Stimulated activated CD8-positive, alpha-beta memory T cell treated with anti-CD3 and anti-CD28 coated beads, Interleukin-12 subunit alpha, Interleukin-12 subunit beta, amount 100 ng/mL, for 1 hour (primary cell): ENCODE data around the gene ELFN2.

Experiments
- DNase-seq: peaks from one replicate; pipeline ENCODE4 v3.0.0-alpha.2; 2020; ENCODE audit warnings: low read depth

ELFN2 gene

DNA sequence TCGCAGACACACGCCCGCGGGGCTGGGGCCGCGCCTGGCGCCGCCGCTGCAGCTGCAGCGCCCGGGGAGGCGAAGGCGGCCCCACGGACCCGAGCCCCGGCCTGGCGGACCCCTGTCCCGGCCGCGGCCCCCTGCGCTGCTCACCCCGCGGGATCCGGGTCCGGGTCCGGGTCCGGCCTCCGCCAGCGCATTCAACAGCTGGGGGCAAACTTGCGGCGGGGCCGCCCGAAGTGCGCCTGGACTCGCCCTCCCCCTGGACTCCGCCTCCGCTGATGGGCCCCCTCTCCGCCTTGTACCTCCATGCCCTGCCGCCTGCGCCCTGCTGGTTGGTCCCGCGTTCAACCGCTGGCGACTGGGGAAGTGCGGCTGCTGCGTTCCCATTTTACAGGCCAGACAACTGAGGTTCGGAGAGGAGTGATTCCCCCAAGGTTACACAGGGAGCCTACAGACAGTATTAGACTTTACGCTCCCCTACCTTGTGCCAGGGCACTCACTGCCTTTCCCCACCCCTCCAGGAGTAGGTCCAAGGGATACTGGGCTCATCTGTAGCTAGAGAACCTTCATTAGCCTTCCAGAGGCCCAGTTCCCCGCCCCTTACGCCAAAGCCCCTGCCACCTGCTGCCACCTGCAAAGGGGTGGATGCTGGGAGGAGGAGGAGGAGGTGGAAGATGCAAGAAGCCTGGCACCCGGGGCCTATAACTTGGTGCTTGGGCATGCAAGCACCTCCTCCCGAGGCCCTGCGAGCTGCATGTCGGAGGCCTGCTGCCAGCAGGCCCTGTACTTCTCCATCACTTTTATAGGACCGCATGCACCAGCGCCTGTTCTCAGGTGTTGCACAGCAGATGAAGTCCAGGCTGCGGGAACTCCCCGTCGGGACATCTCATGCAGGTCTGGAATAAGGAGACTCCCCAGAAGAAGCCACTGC lies 694 bp upstream of the ELFN2 start:
- DNase-seq: no peak

DNA sequence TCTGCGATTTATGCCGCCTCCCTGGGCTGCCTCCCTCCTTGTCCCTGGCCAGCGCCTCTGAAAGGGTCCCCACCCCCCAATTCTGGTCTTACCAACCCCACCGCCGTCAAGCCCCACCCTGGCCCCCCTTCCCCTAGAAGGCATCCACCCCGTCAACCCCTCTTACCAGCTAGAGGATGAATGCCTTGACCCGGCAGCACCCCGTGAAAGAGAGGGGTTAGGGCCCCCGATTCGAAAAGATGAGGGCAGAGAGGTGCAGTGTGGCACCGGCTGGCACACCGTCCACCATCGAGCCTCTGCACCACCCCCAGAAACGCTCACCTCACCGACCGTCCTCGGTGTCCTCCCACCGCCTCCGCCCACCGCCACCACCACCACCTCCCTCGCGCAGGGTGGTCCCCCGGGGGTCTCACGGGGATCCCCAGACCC lies 559 bp downstream of the ELFN2 start:
- DNase-seq: no peak

DNA sequence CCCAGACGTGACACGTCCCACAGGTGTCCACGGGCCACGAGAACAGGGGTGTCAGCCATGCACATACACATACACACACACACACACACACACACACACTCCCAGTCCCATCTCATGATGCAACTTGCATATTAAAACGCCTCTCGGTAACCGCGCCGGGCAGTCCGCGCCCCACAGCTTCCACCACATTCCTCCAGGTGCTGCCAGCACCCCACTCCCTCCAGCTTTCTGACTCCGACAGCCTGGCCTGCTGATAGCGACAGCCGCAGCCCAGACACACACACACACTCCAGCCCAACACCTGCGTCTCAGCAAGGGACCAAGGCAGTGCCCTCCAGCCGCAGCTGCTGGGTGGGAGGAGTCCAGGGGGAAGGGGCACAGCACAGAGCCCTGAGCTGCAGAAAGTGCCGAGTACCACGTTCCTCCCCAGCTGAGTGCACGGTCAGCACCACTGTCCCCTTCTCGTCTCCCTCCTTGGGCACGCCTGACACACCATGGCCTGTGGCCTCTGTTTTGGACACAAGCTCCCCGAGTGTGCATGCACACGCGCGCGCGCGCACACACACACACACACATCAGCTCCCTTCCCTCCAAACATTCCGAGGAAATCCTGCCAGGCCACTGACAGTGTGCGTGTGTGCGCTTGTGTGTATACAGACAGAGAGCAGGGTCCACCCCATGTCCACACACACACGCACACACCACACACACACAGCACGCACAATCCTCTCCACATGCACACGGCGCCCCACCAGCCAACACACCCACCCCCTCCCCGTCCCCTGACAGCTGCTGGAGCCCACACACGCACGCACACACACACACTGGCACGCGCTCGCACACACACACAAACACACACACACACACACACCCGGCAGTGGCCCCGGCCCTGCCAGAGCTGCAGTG lies 1.2 kb downstream of the ELFN2 start:
- DNase-seq: no peak

DNA sequence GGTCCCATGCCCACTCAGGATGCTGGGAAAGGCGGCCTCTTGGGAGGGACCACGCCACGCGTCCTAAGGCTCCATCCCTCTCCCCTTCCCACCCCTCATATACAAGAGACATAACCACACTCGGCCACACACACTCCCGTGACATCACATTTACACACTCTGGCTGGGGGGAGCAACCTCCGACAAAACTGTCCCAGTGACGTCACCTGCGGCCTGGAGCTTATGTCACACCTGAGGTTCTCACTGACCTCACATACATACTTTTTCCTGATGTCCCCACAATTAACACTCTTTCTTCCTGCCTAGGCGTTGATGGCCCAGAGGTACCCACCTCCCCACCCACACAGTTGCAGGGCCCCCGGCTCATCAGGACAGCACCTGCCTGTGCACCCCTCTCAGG lies 1.9 kb downstream of the ELFN2 start:
- no peak for DNase-seq

DNA sequence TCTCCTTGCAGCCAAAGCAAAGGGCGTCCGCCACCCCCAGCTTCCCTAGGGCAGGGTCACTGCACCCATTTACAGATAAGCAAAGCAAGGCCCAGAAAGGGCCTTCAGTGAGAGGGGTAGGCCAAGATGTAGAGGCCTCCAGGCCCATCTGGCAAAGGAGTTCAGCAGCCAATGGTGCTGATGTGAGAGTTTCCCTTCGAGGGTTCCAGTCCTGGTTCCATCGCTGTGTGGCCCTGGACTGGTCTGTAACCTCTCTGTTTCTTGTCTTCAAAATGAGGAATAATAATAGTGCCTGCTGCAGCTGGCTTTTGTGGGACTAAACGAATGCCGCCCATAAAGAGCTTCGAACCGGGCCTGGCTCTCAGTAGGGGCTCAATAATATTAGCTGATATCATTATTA lies 4.0 kb downstream of the ELFN2 start:
- no peak for DNase-seq

DNA sequence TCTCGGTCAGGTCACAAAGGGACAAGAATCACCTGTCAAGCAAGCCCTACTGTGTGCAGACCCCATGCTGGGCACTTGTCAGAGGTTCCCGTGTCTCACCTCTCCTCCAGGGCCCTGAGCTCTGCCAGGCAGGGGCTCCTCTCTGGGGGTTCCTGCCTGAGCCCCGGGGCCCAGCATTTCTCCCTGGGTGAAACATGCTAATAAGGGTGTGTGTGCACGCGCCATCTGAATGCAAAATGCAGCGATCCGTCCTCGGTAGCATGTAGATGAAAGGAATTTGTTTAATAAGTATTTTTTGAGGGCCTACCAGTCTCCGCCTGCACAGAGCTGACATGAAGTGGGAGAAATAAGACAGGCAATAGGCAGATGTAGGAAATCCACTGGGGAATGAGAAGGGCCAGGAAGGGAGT lies 5.8 kb downstream of the ELFN2 start:
- DNase-seq: no peak

DNA sequence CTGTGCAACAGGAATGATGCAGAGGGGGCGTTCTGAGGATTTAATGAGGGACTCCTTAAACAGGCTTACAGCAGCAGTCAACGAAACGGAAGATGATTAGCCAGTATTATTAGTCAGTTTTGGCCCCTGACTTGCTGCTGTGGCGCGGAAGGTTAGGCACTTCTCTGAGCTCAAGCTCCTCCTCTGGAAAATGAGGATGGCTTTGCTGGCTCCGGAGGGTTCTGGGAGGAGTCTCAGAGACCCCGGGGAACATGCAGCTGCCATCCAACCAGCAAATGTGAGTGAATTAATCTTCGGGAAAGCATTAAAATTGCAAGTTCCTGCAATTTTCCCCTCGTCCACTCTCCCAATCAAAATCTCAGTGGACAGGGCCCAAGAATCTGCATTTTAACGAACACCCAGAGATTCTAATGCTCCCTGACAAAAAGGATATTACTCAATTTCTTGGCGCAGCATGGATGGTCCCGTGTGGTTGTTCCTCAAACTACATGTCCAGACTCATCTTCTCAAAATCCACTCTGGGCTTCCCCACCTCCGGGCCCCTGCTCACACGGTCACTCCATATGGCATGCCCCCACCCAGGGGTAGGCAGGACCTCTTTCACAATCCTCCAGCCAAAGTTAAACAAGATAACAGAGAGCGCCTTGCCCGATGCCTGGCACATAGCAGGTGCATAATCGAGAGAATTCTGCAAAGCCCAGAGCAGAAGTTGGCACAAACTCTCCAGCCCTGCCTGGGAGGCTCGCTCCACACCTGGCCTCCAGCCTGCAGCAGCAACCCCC lies 6.4 kb downstream of the ELFN2 start:
- DNase-seq: no peak

DNA sequence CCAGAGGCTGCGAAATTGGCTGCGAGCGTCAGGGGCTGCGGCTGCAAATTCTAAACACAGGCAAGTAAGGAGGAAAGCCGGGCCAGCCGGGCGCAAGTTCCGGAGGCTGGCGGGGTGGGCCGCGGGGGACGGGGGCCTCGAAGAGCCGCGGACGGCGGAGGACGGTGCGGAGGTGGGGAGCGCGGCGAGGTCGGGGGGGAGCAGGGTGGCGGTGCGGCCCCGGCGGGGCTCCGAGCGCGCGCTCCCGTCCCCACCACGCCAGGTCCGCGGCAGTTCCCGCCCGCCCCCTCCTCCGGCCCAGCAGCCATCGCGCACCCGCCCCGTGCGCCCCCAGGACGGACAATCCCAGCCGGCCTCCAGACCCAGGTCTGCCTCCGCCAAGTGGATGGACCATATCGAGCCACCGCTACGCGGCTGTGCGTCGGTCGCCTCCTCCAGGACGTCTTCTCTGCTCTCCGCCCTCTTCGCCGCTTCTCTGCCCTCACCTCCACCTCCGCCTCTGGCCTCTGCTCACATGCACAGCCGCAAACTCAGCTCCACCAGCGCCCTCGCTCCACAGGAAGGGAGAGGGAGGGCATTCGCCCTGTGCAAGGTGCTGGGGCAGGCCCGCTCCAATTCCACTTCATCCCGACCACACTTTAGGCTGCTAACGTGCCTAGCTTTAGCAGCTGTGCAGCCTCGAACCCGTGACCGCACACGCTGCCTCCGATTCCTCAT lies 7.2 kb downstream of the ELFN2 start:
- no peak for DNase-seq

DNA sequence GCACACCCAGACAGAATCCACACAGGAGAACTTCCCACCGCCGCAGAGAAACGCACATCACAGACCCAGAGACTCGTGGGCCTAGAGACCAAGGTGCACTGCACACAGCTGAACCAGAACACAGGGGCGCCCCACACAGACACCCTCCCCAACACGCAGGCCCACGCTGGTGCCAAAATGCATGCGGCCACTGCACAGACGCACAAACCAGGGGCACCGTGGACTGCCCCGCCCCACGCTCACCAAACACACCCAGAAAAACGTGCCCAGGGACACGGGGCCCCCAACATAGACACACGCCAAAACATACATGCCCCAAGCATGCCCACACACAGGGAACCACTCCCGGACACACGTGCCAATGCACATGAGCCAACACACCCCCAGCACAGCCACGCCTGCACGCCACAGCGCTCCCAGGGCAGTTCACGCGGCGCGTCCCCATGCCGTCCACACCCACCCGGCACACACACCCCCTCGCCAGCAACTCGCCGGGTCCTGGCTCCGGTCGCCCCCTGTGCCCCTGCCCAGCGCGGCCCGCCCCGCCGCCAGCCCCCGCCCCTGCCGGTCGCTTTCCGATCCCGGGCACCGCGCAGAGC lies 7.8 kb downstream of the ELFN2 start:
- DNase-seq: no peak

DNA sequence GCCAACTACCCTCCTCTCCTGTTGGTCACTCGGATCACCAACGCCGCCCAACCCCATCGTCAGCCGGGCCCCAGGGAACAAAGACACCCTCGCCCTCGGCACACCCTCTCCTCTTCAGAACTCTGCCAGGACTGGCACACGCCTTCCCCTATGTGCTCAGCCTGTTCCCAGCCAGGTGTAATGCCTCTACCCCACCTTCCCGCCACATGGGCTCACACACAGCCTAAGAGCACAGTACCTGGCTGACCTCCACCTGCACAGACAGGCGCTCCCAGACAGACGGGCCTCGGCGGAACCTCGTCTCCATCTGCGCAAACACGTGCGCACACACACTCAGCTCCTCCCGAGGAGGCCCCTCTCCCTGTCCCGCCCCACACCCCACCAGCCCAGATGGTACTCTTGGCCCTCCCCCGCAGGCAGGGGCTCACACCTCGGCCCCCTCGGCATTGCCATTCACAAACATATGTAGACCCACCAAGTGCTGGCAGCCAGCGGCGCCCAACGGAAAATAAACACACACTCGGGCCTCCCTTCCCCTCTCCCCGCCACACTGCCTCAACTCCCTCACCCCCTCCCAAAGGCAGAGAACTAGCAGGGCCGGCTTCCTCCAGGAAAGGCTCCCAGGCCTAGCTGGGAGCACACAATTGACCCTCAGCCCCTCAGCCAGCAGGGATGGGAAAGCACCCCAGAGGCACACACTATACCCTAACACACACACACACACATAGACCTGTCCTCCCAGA lies 8.5 kb downstream of the ELFN2 start:
- no peak for DNase-seq

DNA sequence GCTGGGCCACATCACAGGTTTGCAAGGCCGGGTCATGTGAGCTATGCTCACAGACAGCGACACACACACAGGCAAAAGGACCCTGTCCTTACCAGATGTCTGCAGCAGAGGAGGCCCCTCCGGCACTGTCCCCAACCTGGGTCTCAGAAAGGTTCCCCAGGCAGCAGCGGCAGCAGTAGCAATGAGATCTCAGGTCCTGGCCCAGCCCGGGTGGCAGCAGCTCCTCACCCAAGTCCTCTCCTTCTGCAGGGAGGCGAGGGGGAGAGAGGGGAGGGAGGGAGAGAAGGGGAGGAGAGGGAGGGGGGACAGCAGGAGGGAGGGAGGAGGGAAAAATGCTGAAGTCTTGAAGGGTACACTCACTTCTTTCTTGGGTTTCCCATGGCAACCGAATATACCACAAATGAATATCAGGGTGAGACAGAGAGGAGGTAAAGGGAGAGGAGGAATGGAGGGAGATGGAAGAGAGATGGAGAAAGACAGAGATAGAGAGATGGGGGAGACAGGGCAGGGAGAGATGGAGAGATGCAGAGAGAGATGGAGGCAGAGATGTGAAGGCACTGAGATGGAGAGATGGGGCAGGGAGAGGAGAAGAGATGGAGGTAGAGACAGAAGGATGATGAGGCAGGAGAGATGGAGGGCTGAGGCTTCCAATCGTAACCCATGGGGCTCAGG lies 9.5 kb downstream of the ELFN2 start:
- DNase-seq: no peak

DNA sequence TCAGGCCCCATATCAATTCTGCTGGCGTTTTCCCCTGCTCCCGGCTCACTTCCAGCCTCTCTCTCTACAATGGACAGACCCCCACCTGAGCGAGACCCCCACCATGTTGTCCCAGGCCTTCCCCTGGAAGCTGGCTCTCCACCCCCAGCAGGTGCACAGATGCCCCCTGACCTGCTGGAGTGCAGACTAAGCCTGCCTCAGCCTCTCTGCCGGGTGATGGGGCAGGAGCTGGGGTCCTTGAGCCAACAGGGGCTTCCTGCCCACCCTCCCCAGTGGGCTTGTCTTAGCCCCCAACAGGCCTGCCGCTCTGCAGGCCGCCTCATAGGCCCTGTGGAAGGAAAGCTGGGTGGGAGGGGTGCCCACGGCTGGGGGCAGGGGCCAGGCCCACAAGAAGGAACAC lies 10.0 kb downstream of the ELFN2 start:
- DNase-seq: no peak

DNA sequence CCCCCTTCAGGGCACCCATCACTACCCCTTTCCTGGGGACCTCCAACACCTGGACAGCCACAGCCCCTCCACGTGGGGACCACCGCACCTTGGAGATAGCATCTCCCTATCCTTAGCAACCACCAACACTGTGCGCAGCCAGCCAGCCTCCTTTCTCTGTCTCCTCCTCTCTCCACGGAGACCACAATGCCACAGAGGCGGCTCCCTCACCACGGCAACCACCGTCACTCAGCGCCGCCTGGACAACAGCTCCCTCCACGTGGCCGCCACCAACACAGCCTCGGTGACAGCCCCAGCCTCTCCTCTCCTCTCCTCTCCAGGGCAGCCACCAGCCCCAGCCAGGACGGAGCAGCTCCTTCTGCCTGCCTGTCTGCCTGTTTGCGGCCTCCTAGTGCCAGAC lies 10.5 kb downstream of the ELFN2 start:
- DNase-seq: no peak

DNA sequence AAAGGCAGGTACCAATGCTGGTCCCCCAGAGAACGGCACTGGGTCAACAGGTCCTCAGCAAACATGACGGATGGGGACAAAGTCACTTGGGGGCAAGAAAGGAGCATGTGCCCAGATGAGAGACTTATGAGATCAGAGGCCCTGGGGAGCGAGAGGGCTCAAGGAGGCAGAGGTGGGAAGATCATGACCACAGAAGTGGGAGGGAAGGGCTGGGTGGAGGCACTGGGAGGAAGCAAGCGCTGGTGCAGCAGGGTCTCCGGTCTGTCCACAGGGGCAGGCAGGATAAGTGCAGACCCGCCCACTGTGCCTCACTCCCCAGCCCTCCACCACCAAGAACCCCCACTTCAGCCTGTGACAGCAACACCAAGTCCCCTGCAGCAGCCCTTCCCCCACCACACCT lies 10.9 kb downstream of the ELFN2 start:
- DNase-seq: no peak

DNA sequence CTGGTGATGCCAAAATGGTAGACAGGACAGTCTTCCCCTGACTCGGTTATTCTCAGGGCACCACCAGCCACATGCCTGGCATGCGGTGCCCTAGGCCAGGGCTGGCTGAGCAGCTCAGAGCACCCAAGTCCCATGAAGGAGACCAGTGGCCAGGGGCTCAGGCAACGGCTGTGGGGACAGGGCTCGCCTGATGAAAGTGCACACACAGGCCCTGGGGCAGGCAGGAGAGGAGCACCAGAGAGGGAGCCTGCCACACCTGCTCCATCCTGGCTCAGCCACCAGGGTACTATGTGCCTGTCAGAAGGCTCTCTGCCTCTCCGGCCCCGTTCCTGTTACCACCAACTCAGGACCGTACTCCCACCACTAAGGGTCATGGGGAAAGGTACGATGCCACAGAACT lies 12.1 kb downstream of the ELFN2 start:
- DNase-seq: no peak

DNA sequence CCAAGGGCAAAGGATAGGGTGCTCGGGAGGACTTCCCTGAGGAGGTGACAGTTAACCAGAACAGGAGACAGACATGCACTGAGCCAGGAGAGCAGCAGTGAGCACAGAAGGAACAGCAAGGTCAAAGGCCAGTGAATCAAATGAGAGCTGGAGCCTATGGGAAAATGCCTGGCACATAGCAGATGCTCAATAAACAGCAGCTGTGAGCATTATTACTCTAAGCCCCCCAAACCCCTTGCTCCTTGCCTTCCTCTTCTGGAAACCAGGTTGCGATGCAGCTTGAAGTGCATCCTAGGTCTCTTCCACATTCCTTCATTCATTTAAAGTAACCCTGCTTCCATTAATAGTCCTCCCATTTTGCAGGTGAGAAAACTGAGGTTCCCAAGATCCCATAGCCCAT lies 13.0 kb downstream of the ELFN2 start:
- DNase-seq: no peak

DNA sequence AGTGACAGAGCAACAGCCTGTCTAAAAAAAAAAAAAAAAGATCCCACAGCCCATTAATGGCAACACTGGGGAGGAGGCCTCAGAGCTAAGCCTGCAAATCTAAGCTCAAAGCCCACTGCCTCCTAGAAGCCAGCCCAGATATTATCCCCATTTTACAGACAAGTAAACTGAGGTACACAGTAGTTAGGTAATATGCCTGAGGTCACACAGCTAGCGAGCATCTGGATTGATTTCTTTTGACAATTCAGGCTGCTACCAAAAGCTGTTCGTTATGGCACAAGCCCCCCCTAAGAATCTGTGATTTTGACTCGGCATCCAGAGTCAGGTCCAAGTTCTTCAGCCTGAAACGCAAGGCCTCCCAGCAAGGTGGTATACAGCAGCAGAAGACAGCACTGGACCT lies 13.7 kb downstream of the ELFN2 start:
- no peak for DNase-seq

DNA sequence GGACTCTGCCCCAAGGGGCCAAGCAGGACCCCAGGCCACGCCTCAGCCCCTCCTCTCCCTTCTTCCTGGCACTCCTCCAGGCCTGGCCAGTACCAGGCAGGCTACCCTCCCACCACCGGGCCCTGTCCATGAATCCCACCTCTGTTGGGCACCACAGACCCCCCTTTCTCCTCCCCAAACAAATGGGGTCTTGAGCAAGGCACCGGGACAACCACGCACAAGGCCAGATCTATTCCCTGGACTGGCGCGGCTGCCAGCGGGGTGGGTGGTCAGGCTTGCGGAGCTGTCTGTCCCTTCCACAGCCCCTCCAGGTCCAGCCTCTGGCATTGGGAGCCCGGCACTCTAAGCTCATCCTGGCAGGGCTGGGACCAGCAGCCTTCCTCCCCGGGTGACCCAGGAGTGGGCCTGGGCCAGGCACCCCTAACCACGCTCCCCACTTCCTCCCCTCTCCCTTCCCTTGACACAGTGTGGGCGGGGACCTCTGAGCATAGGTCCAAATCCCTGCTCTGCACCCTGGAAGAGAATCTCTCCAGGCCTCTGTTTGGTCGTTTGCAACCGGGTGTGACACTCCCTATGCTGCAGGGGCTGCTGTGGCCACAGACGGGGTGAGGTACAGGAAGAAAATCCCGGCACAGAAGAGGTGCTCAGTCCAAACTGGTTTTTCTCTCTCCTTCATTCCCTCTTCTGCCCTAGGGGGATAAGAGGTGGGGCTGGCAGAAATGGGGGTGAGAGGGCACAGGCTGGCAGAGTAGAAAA lies 14.6 kb downstream of the ELFN2 start:
- no peak for DNase-seq

DNA sequence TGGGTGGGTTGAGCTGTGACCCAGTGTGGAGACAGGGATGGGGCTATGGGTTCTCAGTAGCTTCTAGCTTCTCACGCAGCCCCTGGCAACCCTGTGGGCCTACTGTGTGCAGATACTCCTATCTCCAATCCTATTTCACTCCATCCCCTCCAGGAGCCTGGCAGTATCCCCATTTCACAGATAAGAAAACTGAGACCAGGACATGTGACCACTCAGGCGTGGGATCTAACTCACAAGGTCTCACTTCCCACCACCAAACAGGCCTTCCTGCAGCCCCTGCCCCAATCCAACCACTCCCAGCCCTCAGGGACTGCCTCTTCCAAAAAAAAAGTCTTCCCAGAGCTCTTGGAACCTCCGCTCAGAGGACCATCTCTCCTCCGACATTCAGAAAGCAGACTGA lies 15.6 kb downstream of the ELFN2 start:
- no peak for DNase-seq
